ENCODE measurements around the gene LRRC1.
"Not testable (repeated sequence)": the region's sequence is repeated elsewhere in the genome, so short reads cannot be mapped to it uniquely, and the experiment has no call there.

LRRC1 gene

GRCh38 chr6:53792973-53793317 is 1.9 kb upstream of the LRRC1 start:
- no peak for DNase-seq (ENCODE audit: low read depth)

GRCh38 chr6:53793318-53794136 is 1.3 kb upstream of the LRRC1 start:
- peak; percentile 54 for DNase-seq (ENCODE audit: low read depth)

- peak; percentile 95 for DNase-seq (ENCODE audit: low read depth)
Measured at GRCh38 chr6:53794137-53794719, 577 bp upstream of the LRRC1 start.

- DNase-seq (ENCODE audit: low read depth) = peak; percentile 13
Measured at GRCh38 chr6:53795340-53795701, 516 bp downstream of the LRRC1 start.

GRCh38 chr6:53795702-53796450 is 1.1 kb downstream of the LRRC1 start:
- peak; percentile 25 for DNase-seq (ENCODE audit: low read depth)

GRCh38 chr6:53796451-53796780 is 1.6 kb downstream of the LRRC1 start:
- DNase-seq (ENCODE audit: low read depth) = no peak

- peak; percentile 47 for DNase-seq (ENCODE audit: low read depth)
Measured at GRCh38 chr6:53796791-53797190, 2.0 kb downstream of the LRRC1 start.

- DNase-seq (ENCODE audit: low read depth) = no peak
Measured at GRCh38 chr6:53797304-53797703, 2.5 kb downstream of the LRRC1 start.

GRCh38 chr6:53799340-53799739 is 4.5 kb downstream of the LRRC1 start:
- DNase-seq (ENCODE audit: low read depth) = no peak

- DNase-seq (ENCODE audit: low read depth) = no peak
Measured at GRCh38 chr6:53801022-53801421, 6.2 kb downstream of the LRRC1 start.

GRCh38 chr6:53802582-53802981 is 7.8 kb downstream of the LRRC1 start:
- no peak for DNase-seq (ENCODE audit: low read depth)

- DNase-seq (ENCODE audit: low read depth) = peak; percentile 70
Measured at GRCh38 chr6:53803081-53803860, 8.5 kb downstream of the LRRC1 start.

GRCh38 chr6:53805016-53805415 is 10.2 kb downstream of the LRRC1 start:
- no peak for DNase-seq (ENCODE audit: low read depth)

GRCh38 chr6:53805725-53806124 is 10.9 kb downstream of the LRRC1 start:
- no peak for DNase-seq (ENCODE audit: low read depth)

- DNase-seq (ENCODE audit: low read depth) = not testable (repeated sequence)
Measured at GRCh38 chr6:53807606-53808005, 12.8 kb downstream of the LRRC1 start.

- DNase-seq (ENCODE audit: low read depth) = no peak
Measured at GRCh38 chr6:53808302-53808881, 13.6 kb downstream of the LRRC1 start.

GRCh38 chr6:53809691-53810090 is 14.9 kb downstream of the LRRC1 start:
- DNase-seq (ENCODE audit: low read depth) = no peak

GRCh38 chr6:53811082-53811481 is 16.3 kb downstream of the LRRC1 start:
- DNase-seq (ENCODE audit: low read depth) = peak; percentile 31

GRCh38 chr6:53811746-53812145 is 16.9 kb downstream of the LRRC1 start:
- DNase-seq (ENCODE audit: low read depth) = no peak

- DNase-seq (ENCODE audit: low read depth) = no peak
Measured at GRCh38 chr6:53813096-53813495, 18.3 kb downstream of the LRRC1 start.

GRCh38 chr6:53813801-53814200 is 19.0 kb downstream of the LRRC1 start:
- no peak for DNase-seq (ENCODE audit: low read depth)

- no peak for DNase-seq (ENCODE audit: low read depth)
Measured at GRCh38 chr6:53814353-53814752, 19.5 kb downstream of the LRRC1 start.
